RKO (cell line): ENCODE data around the gene RFXANK.

ENCODE experiments used
- DNase-seq: peaks from one replicate; pipeline ENCODE4 v3.0.0-alpha.2; 2016; ENCODE audit warnings: low spot score

The RFXANK gene

DNA sequence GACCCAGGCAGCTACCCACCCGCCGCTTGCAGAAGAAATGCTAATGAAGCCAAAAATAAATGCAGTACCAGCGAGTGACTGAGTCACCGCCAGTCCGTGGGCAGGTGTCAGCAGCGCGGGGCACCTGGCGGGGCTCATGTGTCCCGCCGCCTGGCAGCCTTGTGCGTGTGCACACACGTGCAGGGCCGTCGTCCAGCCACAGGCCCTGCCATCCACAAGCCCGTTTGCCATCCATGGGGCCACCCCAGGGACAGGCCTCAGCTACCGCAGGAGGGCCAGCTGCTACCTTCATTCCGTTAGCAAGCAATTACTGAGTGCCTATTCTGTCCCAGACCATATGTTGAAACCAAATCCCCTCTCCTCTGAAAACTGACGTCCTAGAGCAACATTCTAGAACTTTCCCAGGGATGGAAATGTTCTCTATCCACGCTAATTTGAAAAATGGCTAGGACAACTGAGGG lies 40.2 kb downstream of the RFXANK start:
- DNase-seq: no peak

DNA sequence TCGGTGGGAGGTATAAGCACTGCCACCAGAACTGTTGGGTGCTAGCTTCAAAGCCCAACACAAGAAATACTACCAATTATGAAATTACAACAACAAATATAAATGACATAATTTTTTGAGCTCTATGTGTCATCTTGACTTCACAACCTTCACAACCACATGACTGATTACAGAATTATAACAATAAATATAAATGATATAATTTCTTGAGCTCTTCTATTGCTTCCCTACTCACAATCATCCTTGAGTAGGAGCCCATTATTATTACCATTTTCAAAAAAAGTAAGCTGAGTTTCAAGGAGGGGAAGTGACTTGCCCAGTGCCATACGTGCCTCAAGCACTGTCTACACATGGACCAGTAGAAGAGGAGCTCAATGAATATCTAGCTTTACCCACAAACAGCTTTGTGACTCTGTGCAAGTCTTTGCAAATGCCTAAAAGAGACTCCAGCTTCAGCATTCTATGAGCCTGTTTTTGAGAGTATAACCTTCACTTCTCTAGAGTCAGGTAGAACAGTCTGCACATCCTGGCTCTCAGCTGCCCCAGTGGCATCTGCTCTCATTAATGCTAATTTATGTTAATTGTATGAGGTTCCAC lies 42.3 kb downstream of the RFXANK start:
- DNase-seq: no peak

DNA sequence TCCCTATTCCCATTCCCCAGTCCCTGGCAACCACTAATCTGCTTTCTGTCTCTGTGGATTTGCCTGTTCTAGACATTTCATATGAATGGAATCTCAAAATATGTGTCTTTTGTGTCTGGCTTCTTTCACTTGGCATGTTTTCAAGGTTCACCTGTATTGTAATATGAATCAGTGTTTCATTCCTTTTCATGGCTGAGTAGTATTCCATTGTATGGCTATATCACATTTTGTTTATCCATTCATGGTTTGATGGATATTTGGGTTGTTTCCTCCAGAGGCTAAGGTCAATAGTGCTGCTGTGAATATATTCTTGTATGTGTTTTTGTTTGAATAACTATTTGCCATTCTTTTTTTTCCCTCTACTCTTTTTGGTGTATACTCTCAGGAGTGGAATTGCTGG lies 44.1 kb downstream of the RFXANK start:
- no peak for DNase-seq

DNA sequence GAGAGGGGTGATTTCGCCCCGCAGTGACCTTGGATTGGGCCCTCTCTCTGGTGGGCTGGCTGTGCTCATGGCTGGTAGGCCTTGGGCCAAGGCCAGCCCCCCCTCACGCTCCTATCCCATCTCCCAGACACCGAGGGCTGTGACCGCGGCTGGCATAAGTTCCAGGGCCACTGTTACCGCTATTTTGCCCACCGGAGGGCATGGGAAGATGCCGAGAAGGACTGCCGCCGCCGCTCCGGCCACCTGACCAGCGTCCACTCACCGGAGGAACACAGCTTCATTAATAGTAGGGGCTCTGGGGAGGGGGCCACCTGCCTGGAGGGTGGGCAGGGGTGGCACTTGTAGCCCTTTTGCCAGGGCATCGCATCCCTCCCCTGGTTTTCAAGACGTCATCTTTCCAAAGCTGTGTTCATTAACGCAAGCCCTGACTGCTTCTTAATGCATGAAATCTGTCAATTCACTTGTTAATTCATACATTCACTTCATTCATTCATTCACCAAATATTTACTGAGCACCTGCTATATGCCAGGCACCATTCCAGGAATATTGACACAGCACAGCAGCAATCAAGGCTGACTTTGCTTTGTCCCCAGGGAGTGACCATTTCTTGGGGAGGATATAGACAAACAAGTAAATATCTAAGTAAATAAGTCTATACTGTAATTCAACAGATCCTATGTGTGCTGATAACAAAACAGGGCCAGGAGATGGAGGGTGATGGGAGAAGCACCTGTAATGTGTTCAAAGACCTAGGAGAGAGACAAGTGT lies 46.3 kb downstream of the RFXANK start:
- no peak for DNase-seq

DNA sequence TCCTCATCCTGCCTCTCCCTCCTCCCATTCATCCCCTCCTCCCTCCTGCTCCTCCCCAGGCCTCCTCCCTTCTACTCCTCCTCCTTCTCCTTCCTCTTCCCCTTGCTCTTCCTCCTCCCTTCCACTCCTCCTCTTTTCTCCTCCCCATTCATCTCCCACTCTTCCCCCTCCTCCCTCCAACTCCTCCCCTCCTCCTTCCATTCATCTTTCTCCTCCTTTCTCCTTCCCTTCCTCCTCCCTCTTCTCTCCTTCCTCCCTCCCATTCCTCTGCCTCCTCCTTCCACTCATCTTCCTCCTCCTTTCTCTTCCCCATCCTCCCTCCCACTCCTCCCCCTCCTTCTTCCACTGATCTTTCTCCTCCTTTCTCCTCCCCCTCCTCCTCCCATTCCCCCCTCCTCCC lies 47.6 kb downstream of the RFXANK start:
- DNase-seq: no peak

DNA sequence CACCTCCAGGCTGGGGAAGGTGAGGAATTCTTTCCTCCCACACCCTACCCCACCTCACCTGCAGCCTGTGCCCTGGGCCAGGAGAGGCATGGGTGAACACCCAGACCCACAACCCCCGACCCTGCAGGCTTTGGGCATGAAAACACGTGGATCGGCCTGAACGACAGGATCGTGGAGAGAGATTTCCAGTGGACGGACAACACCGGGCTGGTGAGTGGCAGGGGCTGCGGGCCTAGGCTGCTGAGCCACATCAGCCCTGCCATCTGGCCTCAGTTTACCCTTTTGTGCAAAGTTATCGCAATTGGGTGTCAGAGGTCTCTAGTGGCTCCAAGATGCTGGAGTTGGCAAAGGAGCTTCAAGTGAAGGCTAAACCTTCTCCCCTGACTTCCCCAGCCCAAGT lies 48.4 kb downstream of the RFXANK start:
- DNase-seq: no peak

DNA sequence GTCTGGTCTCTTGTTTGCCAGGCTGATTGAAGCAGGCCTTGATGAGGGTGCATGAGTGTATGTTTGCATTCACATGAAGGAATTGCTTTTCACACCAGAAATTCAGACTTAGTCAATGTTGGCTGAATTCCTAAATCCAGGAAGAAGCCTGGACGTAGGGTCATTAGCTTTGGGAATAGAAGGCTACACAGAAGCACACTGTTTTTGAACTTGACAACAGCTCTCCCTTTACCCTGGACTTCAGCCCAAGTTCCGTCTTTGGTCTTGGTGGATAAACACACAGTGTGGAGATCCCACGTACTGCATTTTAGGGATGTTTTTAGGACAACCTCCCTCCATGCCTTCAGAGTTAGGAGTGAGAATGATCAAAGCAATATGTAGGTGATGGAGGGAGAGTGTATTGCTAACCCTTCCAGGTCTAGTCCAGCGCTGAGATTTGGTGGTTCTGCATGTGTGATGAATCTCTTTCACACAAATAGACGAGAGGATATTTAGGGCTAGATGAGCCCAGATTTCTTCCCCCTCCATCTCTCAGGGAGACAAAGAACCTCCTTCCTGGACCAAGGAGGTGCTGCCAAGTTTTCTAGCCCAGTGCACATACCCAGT lies 58.2 kb downstream of the RFXANK start:
- no peak for DNase-seq
